H1 (cell line): ENCODE data around the gene RGN. TPM values are rescaled to one million over a fixed set of nuclear protein-coding genes. Genes with fewer than 3 reads are reported as not detected.

Experiments
- CTCF ChIA-PET: fragments of 300-600 bp; sonication (Branson Sonifier 250); formaldehyde crosslinking; loops from one replicate; lab custom pipeline; 2021; ENCODE audit not compliant: partially characterized antibody; lab: Charles Lee
- POLR2A ChIA-PET: fragments of 300-600 bp; sonication (Branson Sonifier 250); formaldehyde crosslinking; loops from one replicate; lab custom pipeline; 2021; ENCODE audit warnings: inconsistent platforms; ENCODE audit not compliant: partially characterized antibody; lab: Charles Lee
- DNase-seq, 2 experiments: peaks; one replicate each; pipeline versions ENCODE4 v3.0.0 to v3.0.0-alpha.2; 2010 to 2022; ENCODE audit warnings: low spot score in 2 of 2, low read depth in 1 of 2, mixed read lengths in 1 of 2
- FAIRE-seq: peaks from 2 replicates; lab custom pipeline; 2011; peaks lifted over from hg19 to GRCh38; lab: Jason Lieb, UNC
- H2AFZ ChIP-seq: 2 replicates; pipeline ENCODE4 v1.8.1; 2012; ENCODE audit warnings: low read length, inconsistent platforms
- H2AK5ac ChIP-seq: 2 replicates; pipeline ENCODE4 v1.6.1; 2013; ENCODE audit warnings: low read depth, low read length
- H2BK120ac ChIP-seq: replicated peaks from 2 replicates; pipeline ENCODE3; 2013; ENCODE audit warnings: low read depth, low read length, inconsistent platforms
- H2BK12ac ChIP-seq: 2 replicates; pipeline ENCODE4 v1.6.1; 2013; ENCODE audit warnings: low read depth, low read length
- H2BK15ac ChIP-seq: 2 replicates; pipeline ENCODE4 v1.6.1; 2013; ENCODE audit warnings: low read length
- H2BK20ac ChIP-seq: 2 replicates; pipeline ENCODE4 v1.6.1; 2013; ENCODE audit warnings: low read length
- H2BK5ac ChIP-seq: 2 replicates; pipeline ENCODE4 v1.6.1; 2013; ENCODE audit warnings: low read depth, low read length
- H3K14ac ChIP-seq: 2 replicates; pipeline ENCODE4 v1.6.1; 2013; ENCODE audit warnings: inconsistent platforms; ENCODE audit not compliant: insufficient read length
- H3K18ac ChIP-seq: 2 replicates; pipeline ENCODE4 v1.6.1; 2013; ENCODE audit warnings: low read length; ENCODE audit errors: extremely low read depth
- H3K23ac ChIP-seq: 2 replicates; pipeline ENCODE4 v1.6.1; 2013; ENCODE audit warnings: inconsistent platforms; ENCODE audit not compliant: insufficient read length
- H3K23me2 ChIP-seq: 2 replicates; pipeline ENCODE4 v1.6.1; 2013; ENCODE audit warnings: low read depth, low read length
- H3K27ac ChIP-seq: 2 replicates; pipeline ENCODE4 v1.6.1; 2011; ENCODE audit warnings: low read depth, low read length, inconsistent platforms
- H3K27me3 ChIP-seq, 4 experiments: replicated peaks in 1 of 4; 1 replicate in 1 of 4; 2 replicates in 3 of 4; pipeline versions ENCODE4 v1.6.1 to v1.8.1; 2011 to 2013; ENCODE audit warnings: low read length in 3 of 4, mild to moderate bottlenecking in 3 of 4, inconsistent platforms in 2 of 4, mixed read lengths in 2 of 4, moderate library complexity in 1 of 4; ENCODE audit not compliant: control insufficient read depth in 3 of 4, insufficient read depth in 3 of 4; ENCODE audit errors: extremely low read depth in 1 of 4
- H3K36me3 ChIP-seq, 4 experiments: 2 replicates each; pipeline versions ENCODE4 v1.6.1 to v1.8.1; 2011 to 2013; ENCODE audit warnings: mild to moderate bottlenecking in 4 of 4, low read length in 3 of 4, moderate library complexity in 2 of 4, control low read depth in 1 of 4, inconsistent platforms in 1 of 4; ENCODE audit not compliant: insufficient read depth in 4 of 4, control insufficient read depth in 2 of 4
- H3K4ac ChIP-seq: replicated peaks from 2 replicates; pipeline ENCODE3; 2013; ENCODE audit warnings: low read length, low read depth, mixed read lengths, inconsistent platforms; ENCODE audit not compliant: insufficient read length
- H3K4me1 ChIP-seq, 4 experiments: replicated peaks in 1 of 4; 1 replicate in 1 of 4; 2 replicates in 3 of 4; pipeline versions ENCODE4 v1.6.1 to v1.8.1; 2011 to 2013; ENCODE audit warnings: low read length in 3 of 4, inconsistent platforms in 2 of 4, mixed read lengths in 1 of 4; ENCODE audit not compliant: insufficient read depth in 4 of 4, control insufficient read depth in 3 of 4
- H3K4me2 ChIP-seq, 2 experiments: 2 replicates each; pipeline versions ENCODE4 v1.6.1 to v1.8.1; 2011 to 2013; ENCODE audit warnings: low read depth in 2 of 2, low read length in 2 of 2, control low read depth in 1 of 2, inconsistent platforms in 1 of 2, mild to moderate bottlenecking in 1 of 2; ENCODE audit not compliant: insufficient read depth in 1 of 2
- H3K4me3 ChIP-seq, 4 experiments: fragments of 200-600, 300-600 bp in 1 of 4; sonication (generic), shearing (Covaris generic), sonication (Bioruptor Twin) in 1 of 4; 2 replicates each; pipeline versions ENCODE4 v1.5.1 to v1.8.1; 2011 to 2016; ENCODE audit warnings: low read length in 4 of 4, low read depth in 3 of 4, control low read depth in 2 of 4, inconsistent platforms in 2 of 4, mild to moderate bottlenecking in 2 of 4, mixed read lengths in 1 of 4, moderate library complexity in 1 of 4; ENCODE audit not compliant: insufficient read depth in 2 of 4; ENCODE audit errors: extremely low read depth in 1 of 4
- H3K56ac ChIP-seq: replicated peaks from 2 replicates; pipeline ENCODE3; 2013; ENCODE audit warnings: low read depth, mild to moderate bottlenecking, mixed read lengths, low read length, inconsistent platforms; ENCODE audit not compliant: insufficient read length
- H3K79me1 ChIP-seq: 2 replicates; pipeline ENCODE4 v1.6.1; 2013; ENCODE audit warnings: low read depth, low read length, control low read depth
- H3K79me2 ChIP-seq, 2 experiments: 2 replicates each; pipeline versions ENCODE4 v1.6.1 to v1.8.1; 2012 to 2013; ENCODE audit warnings: low read length in 2 of 2, mild to moderate bottlenecking in 2 of 2, inconsistent platforms in 1 of 2; ENCODE audit not compliant: insufficient read depth in 2 of 2, control insufficient read depth in 1 of 2
- H3K9ac ChIP-seq, 4 experiments: replicated peaks in 1 of 4; 1 replicate in 1 of 4; 2 replicates in 3 of 4; pipeline versions ENCODE4 v1.6.1 to v1.8.1; 2011 to 2013; ENCODE audit warnings: low read depth in 3 of 4, low read length in 3 of 4, control low read depth in 2 of 4, mild to moderate bottlenecking in 2 of 4, moderate library complexity in 2 of 4, inconsistent platforms in 1 of 4; ENCODE audit errors: extremely low read depth in 1 of 4
- H3K9me3 ChIP-seq, 2 experiments: 2 replicates each; pipeline versions ENCODE4 v1.6.1 to v1.8.1; 2012 to 2013; ENCODE audit warnings: mild to moderate bottlenecking in 2 of 2, moderate library complexity in 2 of 2, control low read depth in 1 of 2, inconsistent platforms in 1 of 2, low read depth in 1 of 2, low read length in 1 of 2, mixed read lengths in 1 of 2; ENCODE audit not compliant: insufficient read depth in 2 of 2
- H4K20me1 ChIP-seq, 2 experiments: replicated peaks in 1 of 2; 2 replicates each; pipeline versions ENCODE3 to v1.8.1; 2011 to 2013; ENCODE audit warnings: inconsistent platforms in 2 of 2, low read length in 2 of 2, mild to moderate bottlenecking in 1 of 2; ENCODE audit not compliant: insufficient read depth in 2 of 2, control insufficient read depth in 1 of 2
- H4K5ac ChIP-seq: 2 replicates; pipeline ENCODE4 v1.6.1; 2013; ENCODE audit warnings: low read length, low read depth, mixed read lengths, inconsistent platforms; ENCODE audit not compliant: insufficient read length
- H4K8ac ChIP-seq: 2 replicates; pipeline ENCODE4 v1.8.0; 2013; ENCODE audit warnings: mild to moderate bottlenecking, moderate library complexity, low read length, inconsistent platforms; ENCODE audit not compliant: insufficient read depth; ENCODE audit errors: extremely low read depth
- H4K91ac ChIP-seq: replicated peaks from 2 replicates; pipeline ENCODE3; 2013; ENCODE audit warnings: low read length, mixed read lengths, inconsistent platforms; ENCODE audit not compliant: insufficient read length
- BRCA1 ChIP-seq: IDR thresholded peaks from 2 replicates; pipeline ENCODE4 v1.6.1; 2012; ENCODE audit warnings: low read depth, low read length, improper control_type of control experiment
- CTCF ChIP-seq, 3 experiments: IDR thresholded peaks; 1 replicate in 2 of 3; 2 replicates in 1 of 3; pipeline versions ENCODE4 v1.5.1 to v1.6.1; 2011; ENCODE audit warnings: low read length in 3 of 3, mild to moderate bottlenecking in 3 of 3, inconsistent platforms in 2 of 3, low read depth in 1 of 3, moderate library complexity in 1 of 3; ENCODE audit not compliant: insufficient read depth in 1 of 3; ENCODE audit errors: control extremely low read depth in 1 of 3
- JUND ChIP-seq: IDR thresholded peaks from 2 replicates; pipeline ENCODE4 v1.6.1; 2011; ENCODE audit warnings: mild to moderate bottlenecking, improper control_type of control experiment, low read length
- KDM1A ChIP-seq: fragments of 200-600, 300-600 bp; sonication (generic); IDR thresholded peaks from 2 replicates; pipeline ENCODE4 v1.7.1; 2016; ENCODE audit warnings: mild to moderate bottlenecking, low read length, borderline replicate concordance
- NANOG ChIP-seq: IDR thresholded peaks from 2 replicates; pipeline ENCODE4 v1.6.1; 2011; ENCODE audit warnings: low read length, low read depth, mild to moderate bottlenecking, inconsistent platforms; ENCODE audit not compliant: insufficient read depth, poor library complexity, severe bottlenecking
- RAD21 ChIP-seq, 2 experiments: IDR thresholded peaks in 1 of 2; conservative IDR thresholded peaks in 1 of 2; 2 replicates each; pipeline ENCODE4 v1.6.1; 2011; ENCODE audit warnings: low read depth in 2 of 2, low read length in 2 of 2, improper control_type of control experiment in 1 of 2, inconsistent platforms in 1 of 2, mild to moderate bottlenecking in 1 of 2, moderate library complexity in 1 of 2
- RNF2 ChIP-seq: fragments of 200-900, 300-1000 bp; sonication (generic); IDR thresholded peaks from 2 replicates; pipeline ENCODE4 v1.7.1; 2016; ENCODE audit warnings: borderline replicate concordance, low read depth, mild to moderate bottlenecking, antibody characterized with exemption, low read length; ENCODE audit not compliant: poor library complexity, severe bottlenecking; ENCODE audit errors: missing control alignments
- TBP ChIP-seq: IDR thresholded peaks from 2 replicates; pipeline ENCODE4 v1.6.1; 2011; ENCODE audit warnings: low read depth, low read length, improper control_type of control experiment
- WGBS, 2 experiments: shearing (Covaris generic) in 1 of 2; methylation state at CpG; one replicate each; pipeline versions ENCODE4 v1.1.6 to v1.1.7; 2013 to 2015; ENCODE audit warnings: low lambda C conversion rate in 2 of 2, mixed read lengths in 2 of 2, inconsistent platforms in 1 of 2, low coverage in 1 of 2, missing lambda C conversion rate in 1 of 2; ENCODE audit not compliant: insufficient replicate concordance in 2 of 2, insufficient coverage in 1 of 2, insufficient read length in 1 of 2; ENCODE audit errors: extremely low coverage in 1 of 2, missing lambda C conversion rate in 1 of 2; 5-methylcytosine and 5-hydroxymethylcytosine counted together
- polyA plus RNA-seq, 7 experiments: library from polyadenylated mRNA; depleted of rRNA in 3 of 7; stranded (reverse) in 5 of 7; unstranded in 2 of 7; fragments of >200 nt in 5 of 7; fragments of 200-250 nt in 2 of 7; gene quantifications; 1 replicate in 5 of 7; 2 replicates in 1 of 7; 4 replicates in 1 of 7; pipeline versions ENCODE4 v1.2.1 to v1.2.3, GENCODE V29; 2011 to 2013; ENCODE audit warnings: missing spikeins in 2 of 7, mixed read lengths in 2 of 7
- total RNA-seq: library from RNA; stranded (reverse); fragmentation: NEBNext Ultra II Directional; extraction: Animal tissue kit (Norgen Biotek cat#: 25700); gene quantifications from 2 replicates; pipeline ENCODE4 v1.2.1, GENCODE V29; 2021

RGN gene
- total and polyA plus RNA-seq, 2 of the 8 experiments (the other 6 are each of a cell fraction or from before 2014, with no cell fraction given): 0.32 to 3.1 TPM

- CTCF ChIA-PET: interaction anchor here (1.3 kb wide), 2 partner anchors 11 to 38 kb away, joined by 3 read pairs; no protein-coding TSS in a partner anchor
- Histone ChIP-seq H3K23ac (no peak overlapping the region), H3K9me3 (no peaks in the 10 kb centered on the region), H3K14ac (no peak overlapping the region), H3K56ac (no peak overlapping the region), H2BK20ac (no peak overlapping the region), H3K4me2 (no peak overlapping the region), H2BK15ac (no peak overlapping the region), H3K4me1 (peaks cover 0 to 6% (median 2%) of the 10 kb centered on the region in 4 experiments; a peak in 1 of 7 replicates), H3K27ac (no peak overlapping the region), H2BK5ac (no peak overlapping the region), H2BK12ac (no peak overlapping the region), H3K27me3 (no peaks in the 10 kb centered on the region), H3K79me2 (no peaks in the 10 kb centered on the region), H4K20me1 (no peaks in the 10 kb centered on the region), H4K8ac (peak overlapping the region; percentile 5; the same call in 1 of the 2 replicates), H3K36me3 (no peaks in the 10 kb centered on the region), H4K5ac (no peak overlapping the region), H3K23me2 (no peaks in the 10 kb centered on the region), H3K9ac (no peak overlapping the region), H3K79me1 (no peaks in the 10 kb centered on the region), H2AFZ (peak overlapping the region; percentile 90), H2AK5ac (no peak overlapping the region), H2BK120ac (no peak overlapping the region), H4K91ac (no peak overlapping the region), H3K4me3 (no peak overlapping the region), H3K18ac (no peak overlapping the region), H3K4ac (no peak overlapping the region)
- POLR2A ChIA-PET: interaction anchor here (1.4 kb wide), 1 partner anchor 78 kb away, joined by 3 read pairs; no protein-coding TSS in a partner anchor
- WGBS, 2 experiments: 68% methylated on average over 9 of the region's 9 CpGs; no CpG with 5 or more reads in 1 of the 2 experiments
- no peak for DNase-seq
- TF ChIP-seq TBP: no peak
- TF ChIP-seq BRCA1: no peak
- no peak for TF ChIP-seq KDM1A
- no peak for TF ChIP-seq JUND
- TF ChIP-seq RNF2: no peak
- TF ChIP-seq CTCF (IDR thresholded peaks at IDR 0.05; ENCODE audit: control extremely low read depth in 1 of 3, insufficient read depth in 1 of 3, low read depth in 1 of 3, low read length in 3 of 3): peak in 2 of 3 experiments; percentile 10 to 15; a peak in 2 of 4 replicates
- peak; percentile 17 to 37; a peak in 1 of 4 replicates for TF ChIP-seq RAD21 (IDR thresholded peaks at IDR 0.05 in 1 of 2, conservative IDR thresholded peaks at IDR 0.05 in 1 of 2; ENCODE audit: low read depth in 2 of 2, low read length in 2 of 2)
- no peak for TF ChIP-seq NANOG
- FAIRE-seq: no peak
Observed at GRCh38 chrX:47112316-47112954, 34.2 kb downstream of the RGN start.
